SHP77 (cell line): ENCODE data around the gene ARHGAP25.
A peak's percentile ranks its signal among the peaks of the same experiment; 100 is the strongest.
"Not testable (repeated sequence)": the region's sequence is repeated elsewhere in the genome, so short reads cannot be mapped to it uniquely, and the experiment has no call there.

Experiments
- DNase-seq, 2 experiments: peaks; one replicate each; lab custom pipeline; 2025; lab: John Stamatoyannopoulos, UW

The ARHGAP25 gene

GRCh38 chr2:68796295-68796905, 61.8 kb downstream of the ARHGAP25 start:
- no peak for DNase-seq

- DNase-seq, result no peak
These were observed 64.0 kb downstream of the ARHGAP25 start for GRCh38 chr2:68798569-68798968.

GRCh38 chr2:68799140-68800026, 64.8 kb downstream of the ARHGAP25 start:
- DNase-seq, result no peak

DNA sequence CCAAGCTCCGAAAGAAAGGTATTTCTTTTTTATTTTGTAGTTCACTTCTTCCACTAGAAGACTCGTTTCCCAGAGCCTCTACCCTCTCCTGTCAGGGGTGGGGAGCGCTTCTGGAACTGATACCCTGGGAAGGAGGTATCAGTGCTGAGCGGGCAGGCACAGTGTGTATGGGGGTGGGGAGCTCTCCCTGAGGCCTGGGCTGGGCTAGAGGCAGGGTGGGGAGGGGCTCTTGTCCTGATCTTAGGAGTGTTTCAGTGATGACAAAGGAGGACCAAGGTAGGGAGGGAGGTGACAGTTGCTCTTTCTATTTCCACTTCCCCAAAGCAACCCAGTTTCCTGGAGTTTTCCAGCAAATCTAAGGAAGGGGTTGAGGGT, 65.4 kb downstream of the ARHGAP25 start:
- no peak for DNase-seq

DNA sequence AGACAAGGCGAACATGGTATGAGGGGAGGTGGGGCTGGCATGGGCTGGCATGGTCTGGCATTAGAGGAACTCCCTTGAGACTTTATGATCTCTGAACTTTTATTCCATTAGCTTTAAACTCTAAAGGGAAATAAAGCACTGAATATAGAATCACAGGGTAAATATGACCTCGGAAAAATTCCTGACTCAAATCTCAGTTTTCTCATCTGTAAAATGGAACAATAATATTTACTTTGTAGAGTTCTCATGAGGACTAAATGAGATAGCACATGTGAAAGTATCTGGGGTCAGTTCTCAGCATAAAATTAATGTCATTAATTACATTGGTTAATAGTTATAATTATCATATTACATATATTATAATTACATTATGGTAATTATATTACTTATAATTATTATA, 65.9 kb downstream of the ARHGAP25 start:
- DNase-seq, result no peak

DNA sequence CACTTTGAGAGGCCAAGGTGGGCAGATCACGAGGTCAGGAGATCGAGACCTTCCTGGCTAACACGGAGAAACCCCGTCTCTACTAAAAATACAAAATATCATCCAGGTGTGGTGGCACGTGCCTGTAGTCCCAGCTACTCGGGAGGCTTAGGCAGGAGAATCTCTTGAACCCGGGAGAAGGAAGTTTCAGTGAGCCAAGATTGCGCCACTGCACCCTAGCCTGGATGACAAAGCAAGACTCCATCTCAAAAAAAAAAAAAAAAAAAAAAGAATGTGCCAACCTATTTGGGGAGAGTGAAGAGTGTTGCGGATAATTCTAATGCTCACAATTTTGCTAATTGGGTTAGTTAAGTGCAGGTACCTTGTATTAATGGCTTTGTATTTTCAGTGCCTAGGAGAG, 67.5 kb downstream of the ARHGAP25 start:
- not testable (repeated sequence) for DNase-seq

DNA sequence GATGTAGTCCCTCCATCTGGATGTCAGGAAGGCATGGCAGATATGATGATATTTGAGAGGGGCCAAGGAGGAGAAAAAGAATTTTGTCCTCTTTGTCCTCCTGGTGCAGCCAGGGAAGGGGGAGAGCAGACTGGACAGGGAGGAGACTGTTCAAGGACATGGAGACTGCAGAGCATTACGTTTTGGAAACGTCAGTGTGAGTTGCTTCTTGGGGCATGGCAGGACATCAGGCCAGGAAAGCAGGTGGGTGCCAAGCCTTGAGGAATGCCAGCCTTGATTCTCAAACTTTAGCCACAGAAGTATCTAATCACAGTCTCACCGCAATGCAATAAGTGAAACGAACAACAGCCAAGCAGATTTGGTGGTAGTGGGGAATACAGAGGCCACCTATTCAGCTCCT, 70.4 kb downstream of the ARHGAP25 start:
- DNase-seq, result no peak

DNA sequence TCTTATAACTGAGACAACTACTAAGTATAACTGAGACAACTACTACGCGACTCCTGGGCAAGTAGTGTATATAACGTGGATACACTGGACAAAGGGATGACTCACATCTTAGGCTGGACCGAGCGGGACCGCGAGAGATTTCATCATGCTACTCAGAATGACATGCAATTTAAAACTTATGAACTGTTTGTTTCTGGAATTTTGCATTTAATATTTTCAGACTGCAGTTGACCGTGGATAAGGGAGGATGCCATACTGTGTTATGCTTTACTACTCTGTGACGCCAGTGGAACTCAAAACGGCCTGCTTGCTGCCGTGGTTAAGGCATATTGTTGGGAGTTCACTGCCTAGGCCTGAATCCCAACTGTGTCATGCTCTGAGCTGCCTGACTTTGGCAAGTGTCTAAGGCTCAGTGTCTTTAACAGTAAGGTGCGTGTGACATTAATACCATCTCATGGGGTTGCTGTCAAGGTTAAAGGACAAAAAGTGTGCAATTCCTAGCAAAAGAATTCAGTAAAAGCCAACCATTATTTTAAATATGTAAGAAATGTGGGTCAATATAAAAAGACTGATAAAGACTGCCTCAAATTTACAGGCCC, 72.0 kb downstream of the ARHGAP25 start:
- DNase-seq, result no peak

- DNase-seq, result no peak
These were observed 73.2 kb downstream of the ARHGAP25 start for GRCh38 chr2:68807821-68808266.

DNA sequence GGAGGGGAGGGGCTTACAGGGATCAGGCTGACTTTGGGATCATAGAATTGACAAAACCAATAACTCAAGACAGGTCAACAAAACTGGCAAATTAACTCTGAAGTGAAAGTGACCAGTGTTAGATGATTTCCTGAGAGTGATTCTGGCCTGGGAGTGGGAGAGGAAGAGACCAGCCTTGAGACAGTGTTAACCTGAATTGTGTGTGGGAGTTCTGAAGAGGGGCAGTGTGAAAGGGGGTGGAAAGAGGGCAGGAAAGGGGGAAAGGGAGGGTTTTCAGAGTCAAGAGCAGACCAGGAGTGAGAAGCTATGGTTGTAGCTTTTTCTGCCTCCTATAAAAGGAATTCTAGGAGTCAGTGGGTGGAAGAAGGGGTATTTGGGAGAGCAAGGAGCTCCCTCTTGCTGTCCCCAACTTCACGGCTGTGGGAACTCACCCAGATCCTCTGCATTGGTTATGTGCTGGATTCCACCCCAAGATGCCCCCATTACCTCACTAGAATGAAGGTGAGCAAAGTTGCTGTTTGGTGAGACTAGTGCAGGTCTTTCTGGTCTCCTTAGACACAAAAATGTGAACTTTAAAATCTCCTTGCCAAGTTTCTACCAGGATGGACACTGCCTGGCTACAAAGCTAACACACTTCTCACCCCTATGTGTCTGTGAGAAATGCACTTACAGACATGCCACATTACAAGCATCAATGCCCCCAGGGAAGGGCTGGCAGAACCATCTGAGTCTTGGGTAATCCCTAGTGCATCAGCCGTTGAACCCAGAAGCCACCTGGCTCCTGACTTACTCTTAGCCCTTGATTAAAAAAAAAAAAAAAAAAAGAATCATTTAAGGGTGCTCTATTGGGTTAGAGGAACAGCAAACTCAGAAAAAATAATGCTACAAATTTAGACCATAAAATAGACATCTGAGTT, 75.0 kb downstream of the ARHGAP25 start:
- DNase-seq, result no peak

DNA sequence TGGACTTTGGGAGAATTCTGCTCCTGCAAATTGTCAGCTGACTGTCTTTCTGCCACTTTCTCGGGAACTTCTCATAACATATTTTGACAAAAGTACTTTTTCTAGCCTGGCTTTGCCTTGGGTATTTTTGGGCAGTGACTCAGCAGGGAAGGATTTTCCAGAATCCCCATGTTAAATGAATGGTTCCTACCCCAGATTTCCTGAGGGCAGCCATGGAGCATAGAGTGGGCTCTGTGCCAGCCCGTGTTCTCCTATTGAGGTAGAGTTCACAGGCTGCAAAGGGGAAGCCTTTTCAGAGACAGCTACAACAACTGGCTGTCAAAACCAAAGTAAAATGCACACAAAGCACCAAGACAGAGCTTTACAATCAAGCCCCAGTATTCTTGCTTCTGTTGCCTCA, 76.8 kb downstream of the ARHGAP25 start:
- DNase-seq, result no peak

DNA sequence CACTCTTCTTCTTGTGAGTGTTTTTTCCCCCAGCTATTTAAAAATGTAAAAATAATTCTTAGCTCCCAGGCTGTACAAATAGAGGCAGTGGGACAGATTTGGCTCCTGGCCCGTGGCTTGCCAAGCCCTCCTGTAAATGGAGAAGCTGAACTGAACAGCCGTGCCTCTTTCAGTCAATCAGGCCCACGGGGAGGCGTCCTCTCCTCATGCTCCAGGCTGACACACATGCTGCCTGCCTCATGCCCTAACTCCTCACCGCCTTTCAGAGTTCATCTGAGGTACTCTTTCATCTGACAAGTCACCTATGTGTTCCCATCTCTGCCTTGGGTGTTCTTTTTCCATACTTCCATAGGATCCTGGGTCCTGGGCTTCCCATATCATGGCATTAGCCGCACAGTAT, 77.6 kb downstream of the ARHGAP25 start:
- no peak for DNase-seq

GRCh38 chr2:68813596-68813995, 79.0 kb downstream of the ARHGAP25 start:
- DNase-seq, result no peak

GRCh38 chr2:68817306-68817705, 82.7 kb downstream of the ARHGAP25 start:
- no peak for DNase-seq

DNA sequence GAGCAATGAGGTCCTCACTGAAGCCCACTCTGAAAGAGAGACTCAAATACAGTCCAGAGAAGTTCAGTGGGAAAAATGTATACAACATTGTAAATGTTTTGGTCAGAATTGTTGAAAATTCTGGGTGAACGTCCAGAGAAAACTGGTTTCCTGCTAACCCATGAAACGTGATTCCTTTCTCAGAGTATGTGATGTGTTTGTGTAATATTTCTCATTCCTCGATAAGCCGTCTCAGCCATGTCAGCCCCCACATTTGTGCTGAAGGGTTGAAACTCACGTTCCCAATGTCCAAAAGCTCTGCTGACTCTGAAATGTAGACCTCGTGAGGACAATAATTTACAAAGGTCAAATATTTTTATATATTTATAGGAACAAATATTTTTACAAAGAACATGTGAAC, 84.9 kb downstream of the ARHGAP25 start:
- DNase-seq, result no peak

DNA sequence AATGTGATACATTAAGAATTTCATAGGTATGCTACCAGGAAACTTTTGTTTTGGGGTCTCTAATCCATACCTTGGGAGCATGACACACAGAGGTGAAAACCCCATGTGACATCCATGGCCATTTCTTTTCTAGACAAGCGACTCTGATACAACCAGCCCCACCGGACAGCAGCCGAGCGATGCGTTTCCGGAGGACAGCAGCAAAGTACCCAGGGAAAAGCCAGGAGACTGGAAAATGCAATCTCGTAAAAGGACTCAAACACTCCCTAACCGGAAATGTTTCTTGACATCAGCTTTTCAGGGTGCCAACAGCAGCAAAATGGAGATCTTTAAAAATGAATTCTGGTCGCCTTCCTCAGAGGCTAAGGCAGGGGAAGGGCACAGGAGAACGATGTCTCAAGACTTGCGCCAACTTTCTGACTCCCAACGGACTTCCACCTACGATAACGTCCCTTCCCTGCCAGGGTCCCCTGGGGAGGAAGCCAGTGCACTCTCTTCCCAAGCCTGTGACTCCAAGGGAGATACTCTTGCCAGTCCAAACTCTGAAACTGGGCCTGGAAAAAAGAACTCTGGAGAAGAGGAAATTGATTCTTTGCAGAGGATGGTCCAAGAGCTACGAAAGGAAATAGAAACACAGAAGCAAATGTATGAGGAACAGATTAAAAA, 87.7 kb downstream of the ARHGAP25 start:
- DNase-seq, result no peak

DNA sequence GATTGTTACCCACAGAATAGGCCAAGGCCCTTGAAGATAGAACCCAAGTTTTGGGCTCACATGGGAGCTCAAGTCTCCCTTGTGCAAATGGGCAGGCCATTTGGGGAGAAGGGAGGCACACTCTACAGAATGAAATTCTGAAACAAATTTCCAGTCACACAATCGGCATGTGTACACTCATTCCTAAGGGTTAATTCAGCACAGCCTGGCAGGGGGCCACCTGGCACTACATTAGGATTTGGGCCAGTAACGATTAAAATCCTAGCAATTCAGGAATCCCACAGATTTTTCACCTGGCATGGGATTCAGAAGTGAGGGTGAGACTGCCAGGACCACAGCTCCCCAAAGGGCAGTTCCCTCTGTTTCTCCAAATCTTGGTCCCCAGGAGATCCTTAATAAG, 90.2 kb downstream of the ARHGAP25 start:
- DNase-seq, result no peak

DNA sequence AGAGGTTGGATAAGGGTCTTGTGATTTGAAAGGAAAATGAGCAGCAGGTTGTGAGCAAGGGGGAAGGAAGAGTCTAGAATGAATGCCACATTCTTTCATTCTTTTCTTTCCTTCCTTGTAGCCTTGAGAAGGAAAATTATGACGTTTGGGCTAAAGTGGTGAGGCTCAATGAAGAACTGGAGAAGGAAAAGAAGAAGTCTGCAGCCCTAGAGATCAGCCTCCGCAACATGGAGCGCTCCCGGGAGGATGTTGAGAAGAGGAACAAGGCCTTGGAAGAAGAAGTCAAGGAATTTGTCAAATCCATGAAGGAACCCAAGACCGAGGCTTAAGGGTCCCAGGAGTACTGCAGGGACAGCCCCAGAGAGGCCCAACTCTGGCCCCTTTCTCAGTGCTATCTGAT, 91.3 kb downstream of the ARHGAP25 start:
- no peak for DNase-seq

- DNase-seq, result no peak
These were observed 93.1 kb downstream of the ARHGAP25 start for GRCh38 chr2:68827666-68828065.

DNA sequence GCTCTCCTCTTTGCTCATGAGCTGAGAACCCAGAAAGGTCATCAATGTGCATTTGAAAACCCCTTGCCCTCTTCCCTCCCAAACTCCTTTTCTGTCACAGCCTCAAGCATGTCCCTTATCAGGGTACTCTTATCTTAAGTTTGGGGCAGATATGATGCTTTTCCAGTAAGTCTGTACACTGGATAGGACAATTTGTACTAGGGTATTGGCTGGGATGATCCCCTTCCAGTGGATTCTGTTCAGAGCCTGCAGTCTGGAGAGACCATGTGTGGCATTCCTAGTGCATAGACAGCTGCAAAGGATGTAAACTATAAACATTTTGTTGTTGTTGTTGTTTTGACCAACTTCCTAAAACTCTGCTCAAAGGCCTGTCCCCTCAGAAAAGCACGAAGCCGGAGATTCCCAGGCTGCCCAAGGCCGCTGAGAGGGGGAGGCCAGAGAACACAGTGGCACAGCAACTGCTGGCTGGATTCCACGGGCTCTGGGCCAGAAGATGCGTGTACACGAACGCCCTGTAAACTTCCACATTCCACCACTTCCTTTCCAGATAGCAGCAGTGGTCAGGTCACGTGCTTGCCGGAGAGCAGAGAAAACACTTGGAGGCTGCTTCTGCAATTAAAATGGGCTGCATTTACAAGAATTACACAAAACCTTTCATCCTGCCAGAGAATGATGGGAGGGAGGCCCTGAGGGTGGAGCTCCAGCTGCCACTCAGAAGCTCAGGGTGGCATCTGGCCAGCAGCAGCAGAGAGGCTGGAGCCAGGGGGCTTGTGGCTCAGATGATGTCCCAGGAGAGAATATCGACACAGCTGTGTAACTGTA, 94.5 kb downstream of the ARHGAP25 start:
- DNase-seq, result peak; percentile 39 to 41

- DNase-seq, result no peak
These were observed 95.1 kb downstream of the ARHGAP25 start for GRCh38 chr2:68829749-68830148.
